H9 (cell line): ENCODE measurements around the gene MEF2C. TPM values are rescaled to one million over a fixed set of nuclear protein-coding genes. Genes with fewer than 3 reads are reported as not detected.

Experiments
- DNase-seq: peaks from one replicate; pipeline ENCODE4 v3.0.0-alpha.2; 2017
- H2AFZ ChIP-seq: one replicate; pipeline ENCODE4 v1.6.1; 2013; ENCODE audit warnings: mild to moderate bottlenecking, low read length, control low read depth, moderate library complexity
- H2AK5ac ChIP-seq: 2 replicates; pipeline ENCODE4 v1.6.1; 2013; ENCODE audit warnings: low read length, control low read depth, mixed read lengths; ENCODE audit not compliant: insufficient read length
- H2BK120ac ChIP-seq: one replicate; pipeline ENCODE4 v1.6.1; 2013; ENCODE audit warnings: low read depth, mild to moderate bottlenecking, low read length, control low read depth, inconsistent platforms; ENCODE audit not compliant: poor library complexity, severe bottlenecking
- H2BK12ac ChIP-seq: 2 replicates; pipeline ENCODE4 v1.6.1; 2013; ENCODE audit warnings: low read length, control low read depth, mixed read lengths, low read depth; ENCODE audit not compliant: insufficient read length
- H2BK15ac ChIP-seq: 2 replicates; pipeline ENCODE4 v1.6.1; 2013; ENCODE audit warnings: low read depth, low read length, control low read depth
- H2BK20ac ChIP-seq: one replicate; pipeline ENCODE4 v1.6.1; 2013; ENCODE audit warnings: low read depth, mild to moderate bottlenecking, low read length, control low read depth, inconsistent platforms; ENCODE audit not compliant: poor library complexity, severe bottlenecking
- H2BK5ac ChIP-seq: 2 replicates; pipeline ENCODE4 v1.6.1; 2013; ENCODE audit warnings: low read length, control low read depth, mixed read lengths; ENCODE audit not compliant: insufficient read length
- H3K14ac ChIP-seq: 2 replicates; pipeline ENCODE4 v1.6.1; 2013; ENCODE audit warnings: low read length, control low read depth; ENCODE audit not compliant: insufficient read depth
- H3K18ac ChIP-seq: 2 replicates; pipeline ENCODE4 v1.6.1; 2013; ENCODE audit warnings: low read depth, mild to moderate bottlenecking, mixed read lengths, low read length, control low read depth; ENCODE audit not compliant: insufficient read length
- H3K23ac ChIP-seq: 2 replicates; pipeline ENCODE4 v1.6.1; 2013; ENCODE audit warnings: low read length, control low read depth, mixed read lengths, low read depth; ENCODE audit not compliant: insufficient read length
- H3K23me2 ChIP-seq: 2 replicates; pipeline ENCODE4 v1.6.1; 2013; ENCODE audit warnings: low read depth, mild to moderate bottlenecking, mixed read lengths, low read length, control low read depth; ENCODE audit not compliant: insufficient read length, poor library complexity, severe bottlenecking
- H3K27ac ChIP-seq: 2 replicates; pipeline ENCODE4 v1.5.1; 2013; ENCODE audit warnings: low read length, control low read depth, mixed read lengths, low read depth; ENCODE audit not compliant: insufficient read length
- H3K27me3 ChIP-seq: 2 replicates; pipeline ENCODE4 v1.6.1; 2013; ENCODE audit warnings: low read length, control low read depth, inconsistent platforms; ENCODE audit not compliant: insufficient read depth
- H3K4ac ChIP-seq: 2 replicates; pipeline ENCODE4 v1.6.1; 2013; ENCODE audit warnings: low read depth, mild to moderate bottlenecking, control low read depth, inconsistent platforms, low read length, moderate library complexity
- H3K4me1 ChIP-seq: 2 replicates; pipeline ENCODE4 v1.6.1; 2013; ENCODE audit warnings: low read length, control low read depth, inconsistent platforms; ENCODE audit not compliant: insufficient read depth
- H3K4me2 ChIP-seq: 2 replicates; pipeline ENCODE4 v1.6.1; 2013; ENCODE audit warnings: low read length, control low read depth, mixed read lengths; ENCODE audit not compliant: insufficient read length, insufficient read depth
- H3K56ac ChIP-seq: 2 replicates; pipeline ENCODE4 v1.6.1; 2013; ENCODE audit warnings: low read depth, mild to moderate bottlenecking, mixed read lengths, low read length, control low read depth; ENCODE audit not compliant: insufficient read length
- H3K79me1 ChIP-seq: 2 replicates; pipeline ENCODE4 v1.6.1; 2013; ENCODE audit warnings: low read depth, mild to moderate bottlenecking, moderate library complexity, low read length, control low read depth, inconsistent platforms; ENCODE audit not compliant: insufficient read depth, poor library complexity, severe bottlenecking
- H3K79me2 ChIP-seq: 2 replicates; pipeline ENCODE4 v1.6.1; 2013; ENCODE audit warnings: low read length, control low read depth, inconsistent platforms; ENCODE audit not compliant: insufficient read depth
- H3K9ac ChIP-seq: 2 replicates; pipeline ENCODE4 v1.6.1; 2013; ENCODE audit warnings: low read length, control low read depth, mixed read lengths; ENCODE audit not compliant: insufficient read length; ENCODE audit errors: extremely low read depth
- H3K9me3 ChIP-seq: one replicate; pipeline ENCODE4 v1.6.1; 2013; ENCODE audit warnings: low read depth, low read length, inconsistent platforms; ENCODE audit not compliant: control insufficient read depth
- H3T11ph ChIP-seq: one replicate; pipeline ENCODE4 v1.6.1; 2013; ENCODE audit warnings: mild to moderate bottlenecking, low read length, control low read depth, inconsistent platforms
- H4K20me1 ChIP-seq: one replicate; pipeline ENCODE4 v1.6.1; 2013; ENCODE audit not compliant: control insufficient read depth, insufficient read length, insufficient read depth
- H4K5ac ChIP-seq: 2 replicates; pipeline ENCODE4 v1.6.1; 2013; ENCODE audit warnings: low read depth, mild to moderate bottlenecking, mixed read lengths, low read length, control low read depth; ENCODE audit not compliant: insufficient read length
- H4K8ac ChIP-seq: replicated peaks from 2 replicates; pipeline ENCODE4 v1.6.1; 2013; ENCODE audit warnings: low read length, control low read depth, mixed read lengths, low read depth; ENCODE audit not compliant: insufficient read length
- H4K91ac ChIP-seq: 2 replicates; pipeline ENCODE4 v1.6.1; 2013; ENCODE audit warnings: low read depth, mild to moderate bottlenecking, moderate library complexity, mixed read lengths, low read length, control low read depth; ENCODE audit not compliant: insufficient read length
- H3K27ac Mint-ChIP-seq, 3 experiments: 2 replicates in 2 of 3; 3 replicates in 1 of 3; pipeline ENCODE4 v1.8.0; 2020 to 2021; ENCODE audit warnings: mixed read lengths in 3 of 3, mild to moderate bottlenecking in 1 of 3, moderate library complexity in 1 of 3
- H3K27me3 Mint-ChIP-seq: 2 replicates; pipeline ENCODE4 v1.8.0; 2021; ENCODE audit warnings: low read depth, mild to moderate bottlenecking, moderate library complexity, mixed read lengths
- H3K36me3 Mint-ChIP-seq, 3 experiments: 2 replicates in 2 of 3; 3 replicates in 1 of 3; pipeline ENCODE4 v1.8.0; 2020 to 2021; ENCODE audit warnings: low read depth in 3 of 3, mixed read lengths in 3 of 3; ENCODE audit not compliant: insufficient read depth in 1 of 3
- H3K4me1 Mint-ChIP-seq, 2 experiments: 2 replicates each; pipeline ENCODE4 v1.8.0; 2020; ENCODE audit warnings: mixed read lengths in 2 of 2
- H3K4me3 Mint-ChIP-seq, 2 experiments: 2 replicates in 1 of 2; 3 replicates in 1 of 2; pipeline ENCODE4 v1.8.0; 2020 to 2021; ENCODE audit warnings: mild to moderate bottlenecking in 2 of 2, mixed read lengths in 2 of 2, moderate library complexity in 1 of 2
- H3K9me3 Mint-ChIP-seq, 2 experiments: 2 replicates in 1 of 2; 3 replicates in 1 of 2; pipeline ENCODE4 v1.8.0; 2020; ENCODE audit warnings: mild to moderate bottlenecking in 2 of 2, mixed read lengths in 2 of 2, moderate library complexity in 1 of 2
- CTCF ChIP-seq: fragments of 200-600 bp; sonication (generic); conservative IDR thresholded peaks from 3 replicates; pipeline ENCODE4 v1.8.0; 2021; ENCODE audit warnings: antibody characterized with exemption, mild to moderate bottlenecking
- WGBS: extraction: QIAGEN DNeasy Blood & Tissue Kit; methylation state at CpG from one replicate; pipeline ENCODE4 v1.1.7; 2013; ENCODE audit warnings: missing lambda C conversion rate, low lambda C conversion rate, mixed read lengths; ENCODE audit not compliant: insufficient read length; ENCODE audit errors: extremely low coverage; 5-methylcytosine and 5-hydroxymethylcytosine counted together
- total RNA-seq: library from RNA; stranded (reverse); gene quantifications from 2 replicates; pipeline ENCODE4 v1.2.1, GENCODE V29; 2021

The MEF2C gene
- total RNA-seq, 1 experiment from 2014 or later, result 0.11 TPM

GRCh38 chr5:88736494-88736893 is 146.5 kb downstream of the MEF2C start:
- H4K20me1 ChIP-seq, result no peaks in the 10 kb centered on the region
- H4K5ac ChIP-seq, result no peak overlapping the region
- H3K23me2 ChIP-seq, result no peaks in the 10 kb centered on the region
- no peak overlapping the region for H3K4ac ChIP-seq
- no peak overlapping the region for H2BK20ac ChIP-seq
- no peaks in the 10 kb centered on the region for H3K9me3 ChIP-seq
- H3K27ac Mint-ChIP-seq, result no peak overlapping the region
- H2AFZ ChIP-seq, result no peak overlapping the region
- no CpG with 5 or more reads among the region's 2 CpGs for WGBS
- peaks cover 9 to 11% of the 10 kb centered on the region in 2 experiments for H3K4me1 Mint-ChIP-seq
- no peak overlapping the region for H3K23ac ChIP-seq
- no peak overlapping the region for H3T11ph ChIP-seq
- no peaks in the 10 kb centered on the region; the same call in 1 of the 2 replicates for H3K27me3 Mint-ChIP-seq
- no peak overlapping the region for H2AK5ac ChIP-seq
- no peak overlapping the region for H3K14ac ChIP-seq
- H2BK5ac ChIP-seq, result no peak overlapping the region
- no peak overlapping the region for H2BK12ac ChIP-seq
- no peak overlapping the region for H3K56ac ChIP-seq
- no peaks in the 10 kb centered on the region for H3K4me1 ChIP-seq
- no peaks in the 10 kb centered on the region for H3K9me3 Mint-ChIP-seq
- DNase-seq, result no peak
- H3K36me3 Mint-ChIP-seq, result no peaks in the 10 kb centered on the region
- no peak overlapping the region for H3K18ac ChIP-seq
- no peaks in the 10 kb centered on the region for H3K27me3 ChIP-seq
- no peak overlapping the region for H2BK120ac ChIP-seq
- no peak for TF ChIP-seq CTCF
- H3K79me1 ChIP-seq, result no peaks in the 10 kb centered on the region
- no peak overlapping the region for H3K9ac ChIP-seq
- no peak overlapping the region for H4K91ac ChIP-seq
- no peak overlapping the region for H3K27ac ChIP-seq
- H3K4me3 Mint-ChIP-seq, result no peak overlapping the region
- H3K4me2 ChIP-seq, result no peak overlapping the region
- no peaks in the 10 kb centered on the region for H3K79me2 ChIP-seq
- no peak overlapping the region for H4K8ac ChIP-seq
- H2BK15ac ChIP-seq, result no peak overlapping the region
